ENCODE measurements around the gene POU2F2.

Gene POU2F2

DNA sequence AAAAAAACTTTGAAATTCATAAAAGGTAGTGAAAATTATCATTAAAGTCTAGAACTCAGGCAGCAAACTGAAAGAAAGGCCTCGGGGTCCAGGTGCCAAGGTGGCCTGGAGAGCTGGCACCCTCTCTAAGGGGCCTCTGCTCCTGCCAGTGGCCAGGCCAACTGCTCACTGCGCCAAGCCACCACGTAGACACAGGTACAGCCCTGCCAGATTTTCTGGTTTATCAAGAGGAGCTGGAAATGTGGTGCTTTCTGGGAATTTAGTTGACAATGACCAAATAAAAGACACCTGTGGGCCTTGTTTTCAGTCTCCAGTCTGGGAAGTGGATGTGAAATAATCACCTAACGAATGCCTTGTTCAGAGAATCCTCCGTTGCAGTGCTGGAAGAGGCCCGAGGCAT lies 33.5 kb downstream of the POU2F2 start:
- DNase-seq: no peak

DNA sequence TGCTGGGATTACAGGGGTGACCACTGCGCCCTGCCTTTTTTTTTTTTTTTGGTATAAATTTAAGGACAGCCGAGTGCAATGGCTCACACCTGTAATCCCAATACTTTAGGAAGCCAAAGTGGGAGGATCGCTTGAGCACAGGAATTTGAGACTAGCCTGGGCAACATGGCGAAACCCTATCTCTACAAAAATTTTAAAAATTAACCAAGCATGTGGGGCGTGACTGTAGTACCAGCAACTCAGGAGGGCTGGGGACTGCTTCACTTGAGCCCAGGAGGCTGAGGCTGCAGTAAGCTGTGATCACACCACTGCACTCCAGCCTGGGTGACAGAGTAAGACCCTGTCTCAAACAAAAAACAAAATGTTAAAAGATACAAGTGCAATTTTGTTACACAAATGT lies 34.8 kb downstream of the POU2F2 start:
- no peak for DNase-seq

DNA sequence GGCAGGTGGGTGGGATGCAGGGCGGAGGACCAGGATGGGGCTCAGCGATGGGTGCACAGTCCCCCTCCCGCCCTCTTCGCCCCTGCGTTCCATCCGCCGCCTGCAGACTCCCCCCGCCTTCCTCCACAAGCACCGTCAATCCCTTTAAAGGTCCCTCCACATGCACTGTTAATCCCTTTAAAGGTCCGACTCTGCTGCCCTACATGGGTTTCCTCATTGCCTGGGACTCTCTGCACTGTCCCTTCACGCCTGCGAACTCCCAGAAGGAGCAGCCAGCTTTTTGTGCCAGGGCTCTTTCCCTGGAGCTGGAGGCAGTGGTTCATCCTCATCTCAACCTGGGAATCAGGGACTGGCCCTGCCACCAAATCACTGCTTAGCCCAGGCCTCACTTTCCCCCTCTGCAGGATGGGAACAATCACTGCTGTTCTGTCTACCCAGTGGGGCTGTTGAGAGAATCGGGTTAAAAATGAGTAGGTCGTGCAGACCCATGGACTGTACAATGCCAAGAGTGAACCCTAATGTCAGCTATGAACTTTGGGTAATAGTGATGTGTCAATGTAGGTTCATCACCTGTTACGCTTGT lies 35.9 kb downstream of the POU2F2 start:
- DNase-seq: no peak

DNA sequence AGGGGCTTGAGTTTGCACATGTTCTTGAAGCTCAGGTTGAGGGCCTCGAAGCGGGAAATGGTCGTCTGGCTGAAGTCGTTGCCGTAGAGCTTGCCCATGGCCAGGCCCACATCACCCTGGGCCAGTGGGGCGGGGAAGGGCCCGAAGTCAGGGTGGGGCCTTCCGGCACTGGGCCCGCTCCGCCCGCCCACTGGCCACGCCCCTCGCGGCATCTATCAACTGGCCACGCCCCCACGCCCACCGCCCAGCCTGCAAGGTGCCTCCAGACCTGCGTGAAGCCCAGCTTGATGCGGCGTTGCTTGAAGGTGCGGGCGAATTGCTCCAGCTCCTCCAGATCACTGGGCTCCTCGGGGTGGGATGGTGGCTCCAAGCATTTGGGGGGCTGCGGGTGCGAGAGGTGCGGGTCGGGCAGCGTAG lies 36.4 kb downstream of the POU2F2 start:
- no peak for DNase-seq

DNA sequence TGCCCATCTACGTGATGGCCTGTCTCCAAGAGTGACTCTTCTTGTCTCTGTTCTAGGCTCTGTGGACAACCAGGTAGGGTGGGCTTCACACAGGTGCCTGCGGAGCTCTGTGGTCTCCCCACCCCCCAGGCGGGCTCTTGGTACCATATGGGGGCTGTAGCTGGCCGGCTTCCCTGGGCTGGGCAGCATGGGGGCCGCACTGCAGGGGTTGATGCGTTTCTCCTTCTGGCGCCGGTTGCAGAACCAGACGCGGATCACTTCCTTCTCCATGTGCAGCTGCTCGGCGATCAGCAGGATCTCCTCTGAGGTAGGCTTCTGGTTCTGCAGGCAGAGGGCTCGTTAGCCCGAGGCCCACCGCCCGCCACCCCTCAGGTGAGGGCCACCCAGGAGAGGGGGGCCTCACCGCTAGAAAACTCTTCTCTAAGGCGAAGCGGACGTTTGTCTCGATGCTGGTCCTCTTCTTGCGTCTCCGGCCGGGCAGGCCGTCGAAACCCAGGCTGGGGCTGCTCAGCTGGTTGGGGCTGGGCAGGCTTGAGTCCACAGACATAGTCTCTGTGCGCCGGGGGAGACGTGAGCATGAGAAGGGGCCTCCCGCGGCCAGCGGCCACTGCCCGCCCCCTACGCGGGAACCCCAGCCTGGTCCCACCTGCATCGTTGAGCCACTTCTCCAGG lies 37.0 kb downstream of the POU2F2 start:
- DNase-seq: no peak

DNA sequence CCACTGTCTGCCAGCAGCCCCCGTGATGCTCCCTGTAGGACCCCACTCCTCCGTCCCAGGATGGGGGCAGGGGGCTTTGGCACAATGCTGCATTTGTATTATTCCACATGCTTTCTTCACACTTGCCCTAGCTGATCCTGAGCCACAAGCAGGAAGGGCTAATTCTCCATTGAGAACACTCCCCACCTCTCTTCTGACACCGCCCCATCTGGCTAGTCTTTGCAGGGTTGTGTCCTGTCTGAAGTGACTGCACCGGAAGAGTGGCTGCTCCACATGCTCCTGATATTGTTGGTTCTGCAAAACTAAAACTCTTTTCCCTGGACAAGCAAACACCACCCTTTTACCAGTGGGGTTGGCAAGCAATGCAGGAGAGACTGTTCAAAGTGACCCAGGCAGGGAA lies 38.3 kb downstream of the POU2F2 start:
- DNase-seq: no peak

DNA sequence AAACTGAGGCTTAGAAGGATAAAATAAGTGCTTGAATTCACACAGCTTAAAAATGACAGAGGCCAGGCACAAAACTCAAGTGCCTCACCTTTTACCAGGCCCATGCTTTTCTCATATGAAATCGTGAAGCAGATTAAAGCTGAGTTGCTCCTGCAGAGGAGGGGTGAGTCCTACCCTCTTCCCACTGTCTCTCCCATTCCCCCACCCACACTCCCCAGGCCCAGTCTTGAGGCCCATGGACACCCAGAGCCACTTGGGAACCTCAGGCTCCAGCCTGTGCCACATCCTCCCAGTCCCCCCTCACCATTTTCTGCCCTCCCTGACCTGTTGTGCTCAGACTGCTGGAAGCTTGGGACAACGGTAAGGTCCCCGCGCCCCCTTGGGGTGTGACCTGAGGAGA lies 38.7 kb downstream of the POU2F2 start:
- no peak for DNase-seq

DNA sequence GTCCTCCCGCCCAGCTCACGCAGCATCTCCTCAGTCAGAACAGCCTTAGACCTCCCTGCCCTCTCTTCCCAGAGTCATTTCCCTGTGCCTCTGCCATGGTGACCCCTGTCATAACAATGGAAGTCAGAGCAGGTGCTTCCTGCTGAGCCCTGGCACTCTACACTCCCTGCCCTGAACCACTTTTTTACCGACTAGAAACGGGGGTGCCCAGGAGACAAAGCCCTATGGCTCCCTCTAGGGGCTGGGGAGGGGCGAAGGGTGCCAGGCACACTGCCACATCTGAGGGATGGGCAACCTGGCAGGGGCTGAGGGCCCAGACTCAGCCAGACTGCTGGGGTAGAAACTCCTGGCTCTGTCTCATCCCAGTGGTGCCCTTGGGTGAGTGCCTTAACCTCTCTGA lies 39.9 kb downstream of the POU2F2 start:
- DNase-seq: peak in 1 of 2 donors; percentile 91

DNA sequence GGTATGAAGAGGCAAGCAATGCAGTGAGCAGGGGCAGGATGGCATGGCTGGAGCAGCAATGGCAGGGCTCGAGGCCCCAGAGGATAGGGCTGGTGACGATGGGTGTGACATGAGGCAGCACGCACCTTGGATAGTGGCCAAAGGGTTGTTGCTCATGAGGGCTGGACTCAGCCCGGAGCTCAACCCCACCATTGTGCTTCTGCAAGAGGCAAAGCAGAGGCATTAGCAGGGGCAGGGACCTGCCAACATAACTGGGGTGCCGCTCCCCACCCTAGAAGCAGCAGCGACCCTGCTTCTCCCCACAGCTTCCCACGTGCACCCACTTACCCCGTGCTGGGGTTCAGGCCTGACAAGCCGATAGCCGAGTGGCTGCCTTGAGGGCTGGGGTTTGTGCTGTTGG lies 40.5 kb downstream of the POU2F2 start:
- DNase-seq: no peak

DNA sequence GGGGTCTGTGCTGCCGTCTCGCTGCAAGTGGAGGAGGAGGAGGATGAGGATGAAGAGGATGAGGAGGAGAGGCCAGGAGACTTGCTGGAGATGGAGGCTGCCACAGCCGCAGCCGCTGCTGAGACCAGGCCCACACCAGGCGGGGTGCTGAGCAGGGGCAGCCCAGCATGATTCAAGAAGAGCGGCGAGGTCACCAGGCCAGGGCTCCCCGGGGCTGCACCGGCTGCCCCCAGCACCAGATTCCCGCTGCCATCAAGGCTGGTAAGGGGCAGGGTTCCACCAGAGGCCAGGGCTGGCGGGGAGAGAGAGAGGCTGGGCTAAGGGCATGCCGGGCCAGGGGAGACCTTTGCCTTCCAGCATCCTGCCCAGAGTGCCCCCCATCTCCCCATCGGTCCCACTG lies 40.9 kb downstream of the POU2F2 start:
- no peak for DNase-seq

DNA sequence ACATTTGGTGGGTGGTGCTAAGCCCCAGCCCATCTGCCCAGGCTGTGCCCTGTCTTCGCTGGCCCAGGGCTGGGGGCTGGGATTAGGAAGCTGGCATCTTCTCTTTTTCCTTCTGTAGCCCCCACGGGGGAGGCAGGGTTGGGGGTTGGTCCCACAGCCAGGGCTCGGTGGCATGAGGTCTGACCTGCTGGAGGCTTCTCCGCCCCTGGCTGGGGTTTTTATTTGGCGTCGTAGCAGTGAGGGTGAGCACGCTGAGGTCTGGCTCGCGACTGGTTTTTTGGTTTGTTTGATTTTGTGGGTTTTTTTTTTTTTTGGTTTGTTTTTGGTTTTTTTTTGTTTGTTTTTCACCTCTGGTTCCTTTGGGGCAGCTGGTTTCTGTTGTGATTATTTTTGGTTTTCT lies 41.6 kb downstream of the POU2F2 start:
- DNase-seq: no peak

DNA sequence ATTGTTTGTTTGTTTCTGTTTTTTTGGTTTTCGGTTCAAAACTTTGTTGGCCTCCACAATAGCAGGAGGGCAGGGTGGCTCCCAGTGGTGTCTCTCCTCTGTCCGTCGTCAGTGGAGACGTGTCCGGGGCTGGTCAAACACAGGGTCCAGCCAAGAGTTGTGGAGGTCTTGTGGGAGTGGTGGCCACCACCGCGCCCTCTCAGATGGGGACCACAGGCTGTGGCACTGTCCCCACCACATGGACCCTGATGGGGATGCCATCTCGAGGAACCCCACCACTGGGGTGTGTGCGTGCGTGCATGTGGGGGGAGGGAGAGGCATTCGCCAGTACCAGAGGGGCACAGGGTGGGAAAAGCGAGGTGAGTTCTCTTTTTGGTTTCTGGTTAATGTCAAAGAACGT lies 42.5 kb downstream of the POU2F2 start:
- no peak for DNase-seq

DNA sequence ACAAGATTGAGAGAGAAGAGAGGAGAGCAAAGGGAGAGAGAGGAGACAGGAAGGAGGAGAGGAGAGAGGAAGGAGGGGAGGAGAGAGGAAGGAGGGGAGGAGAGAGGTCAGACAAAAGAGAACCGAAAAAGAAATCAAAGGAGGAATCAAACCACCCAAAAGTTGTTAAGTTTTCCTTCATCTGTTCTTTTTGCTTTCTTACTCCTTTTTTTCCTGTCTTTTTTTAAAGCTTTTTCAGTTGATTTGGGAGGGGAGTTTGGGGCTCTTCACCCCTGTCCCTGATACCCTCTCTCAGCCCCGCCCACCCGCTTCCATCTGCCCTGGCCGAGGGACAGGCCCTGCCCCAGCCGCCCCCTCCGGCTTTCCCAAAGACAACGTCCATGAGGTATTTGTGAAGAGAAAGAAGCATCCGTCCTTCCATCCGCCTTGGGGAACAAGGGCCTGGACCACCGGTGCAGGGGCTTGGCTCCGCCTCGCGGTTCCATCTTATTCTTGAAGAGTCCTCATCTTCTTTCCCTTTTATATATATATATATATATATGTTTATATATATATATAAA lies 43.0 kb downstream of the POU2F2 start:
- DNase-seq: no peak

DNA sequence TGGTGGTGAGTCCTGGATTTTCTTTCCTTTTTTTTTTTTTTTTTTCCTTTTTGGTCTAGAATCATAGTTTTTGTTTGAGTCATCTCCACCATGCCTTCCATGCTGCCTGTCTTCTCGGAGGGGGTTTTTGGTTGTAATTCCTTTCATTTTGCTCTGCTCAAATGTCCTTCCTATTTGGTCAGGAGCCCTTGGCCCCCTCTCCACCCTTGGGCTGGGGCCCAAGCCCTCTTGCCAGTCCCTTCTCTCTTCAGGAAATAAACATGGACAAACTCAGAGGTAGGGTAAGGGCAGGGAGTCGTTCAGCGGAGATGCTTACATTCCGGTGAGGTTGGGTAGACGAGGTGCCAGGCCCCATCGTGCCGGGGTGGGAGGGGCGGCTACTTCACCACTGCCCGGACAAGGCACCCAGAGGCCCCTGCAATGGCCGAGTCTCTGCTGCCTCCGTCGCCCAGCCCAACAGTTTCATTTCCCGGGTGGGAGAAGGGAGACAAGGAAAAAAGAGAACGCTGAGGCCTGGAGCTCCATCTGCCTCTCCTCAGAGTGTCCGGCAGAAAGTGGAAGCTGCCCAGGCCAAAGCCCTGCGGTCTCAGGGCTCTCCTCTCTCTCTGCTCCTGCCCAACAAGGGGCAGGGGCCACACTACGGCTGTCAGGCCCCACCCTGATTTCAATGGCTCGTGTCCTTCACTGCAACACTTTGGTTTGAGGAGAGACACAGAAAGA lies 43.6 kb downstream of the POU2F2 start:
- no peak for DNase-seq

DNA sequence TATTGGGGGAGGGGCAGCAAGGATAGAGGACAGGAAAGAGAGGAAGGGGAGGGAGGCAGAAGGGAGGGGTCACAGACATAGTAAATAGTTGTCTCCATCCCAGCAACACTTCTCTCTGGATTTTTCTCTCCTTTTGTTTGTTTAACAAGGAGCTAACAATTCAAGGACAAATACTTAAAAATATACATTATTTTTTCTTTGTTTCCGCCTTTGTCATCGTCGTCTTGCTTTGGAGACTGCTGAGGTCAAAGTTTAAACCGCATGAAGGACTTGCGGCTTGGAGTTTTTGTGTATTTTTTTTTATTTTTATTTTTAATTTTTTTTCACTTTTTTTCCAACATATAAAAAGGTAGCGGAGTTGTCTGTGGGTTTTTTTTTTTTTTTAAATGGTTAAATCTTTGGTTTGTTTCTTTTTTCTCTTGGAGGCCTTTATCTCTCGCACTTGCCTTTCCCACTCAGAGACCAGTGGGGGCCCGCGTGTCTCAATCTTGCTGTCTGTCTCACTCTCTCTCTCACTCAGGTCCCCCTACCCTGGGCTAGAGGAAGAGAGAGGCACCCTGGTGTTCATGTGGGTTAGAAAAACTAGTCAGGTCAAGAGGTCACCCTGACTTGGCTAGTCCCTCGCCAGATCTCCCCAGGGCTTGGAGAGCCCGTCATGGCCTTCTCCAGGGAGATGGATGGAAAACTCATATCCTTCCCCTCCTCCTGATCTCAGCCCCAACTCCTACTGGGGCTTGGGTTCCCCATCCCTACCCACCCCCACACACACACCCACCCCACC lies 45.3 kb downstream of the POU2F2 start:
- DNase-seq: no peak

DNA sequence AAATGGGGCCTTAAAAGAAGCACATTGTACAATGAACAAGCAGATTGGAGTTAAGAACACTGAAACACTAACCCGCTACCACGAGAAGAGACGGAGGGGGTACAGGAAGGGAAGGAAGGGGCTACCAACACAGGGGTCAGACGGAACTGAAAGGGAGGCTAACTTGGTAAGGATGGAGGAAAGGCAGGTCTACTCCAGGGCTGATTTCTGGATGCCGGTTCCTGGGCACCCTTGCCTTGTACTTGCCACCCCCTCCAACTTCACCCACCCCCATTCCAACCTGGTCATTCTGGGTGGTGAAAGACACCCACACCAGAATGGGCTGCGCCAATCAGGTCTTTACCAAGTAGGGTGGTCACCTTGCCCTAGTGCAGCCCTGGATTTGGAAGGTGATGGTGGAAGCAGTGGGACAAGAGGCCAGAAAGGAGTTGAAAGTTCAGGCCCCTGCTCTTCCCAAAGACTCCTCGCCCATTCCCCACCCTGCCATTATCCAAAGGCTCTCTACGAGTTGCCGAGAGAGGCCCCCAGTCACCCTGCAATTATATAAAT lies 46.0 kb downstream of the POU2F2 start:
- DNase-seq: no peak

DNA sequence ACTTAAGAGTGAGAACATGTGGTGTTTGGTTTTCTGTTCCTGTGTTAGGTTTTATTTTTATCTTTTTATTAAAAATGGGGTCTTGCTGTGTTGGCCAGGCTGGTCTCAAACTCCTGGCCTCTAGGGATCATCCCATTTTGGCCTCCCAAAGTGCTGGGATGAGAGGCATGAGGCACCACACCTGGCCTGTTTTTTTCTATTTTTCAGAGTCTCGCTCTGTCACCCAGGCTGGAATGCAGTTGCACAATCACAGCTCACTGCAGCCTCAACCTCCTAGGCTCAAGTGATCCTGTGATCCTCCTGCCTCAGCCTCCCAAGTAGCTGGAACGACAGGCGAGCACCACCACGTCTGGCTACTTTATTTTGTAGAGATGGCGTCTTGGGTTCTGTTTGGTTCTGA lies 48.7 kb downstream of the POU2F2 start:
- no peak for DNase-seq

DNA sequence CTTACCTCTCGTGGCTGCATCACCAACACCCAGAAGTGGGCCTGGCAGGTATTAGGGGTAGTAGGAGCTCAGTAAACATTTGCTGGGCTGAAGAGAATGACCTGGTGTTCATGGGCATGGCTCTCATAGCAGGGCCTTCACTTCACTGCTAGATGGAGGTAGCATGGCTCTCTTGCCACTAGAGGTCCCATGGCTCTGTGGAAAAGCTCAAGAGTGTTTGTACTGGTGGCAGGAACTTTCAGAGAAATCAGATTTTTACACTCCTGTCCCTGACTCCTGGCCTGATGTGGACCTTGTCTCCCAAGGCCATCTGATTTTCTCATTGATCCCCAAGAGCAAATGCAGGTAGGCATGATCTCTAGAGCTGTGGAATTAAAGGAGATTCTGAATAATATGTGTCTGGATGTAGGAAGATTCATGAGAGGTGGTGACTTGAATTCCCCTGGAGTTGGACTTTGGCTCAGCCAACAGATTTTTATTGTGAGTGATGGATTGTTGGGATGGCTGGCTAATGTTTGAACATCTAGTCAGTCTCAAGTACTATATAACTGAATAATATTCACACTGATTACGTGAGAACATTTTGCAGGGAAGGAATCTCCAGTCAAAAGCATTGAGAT lies 50.6 kb downstream of the POU2F2 start:
- no peak for DNase-seq

DNA sequence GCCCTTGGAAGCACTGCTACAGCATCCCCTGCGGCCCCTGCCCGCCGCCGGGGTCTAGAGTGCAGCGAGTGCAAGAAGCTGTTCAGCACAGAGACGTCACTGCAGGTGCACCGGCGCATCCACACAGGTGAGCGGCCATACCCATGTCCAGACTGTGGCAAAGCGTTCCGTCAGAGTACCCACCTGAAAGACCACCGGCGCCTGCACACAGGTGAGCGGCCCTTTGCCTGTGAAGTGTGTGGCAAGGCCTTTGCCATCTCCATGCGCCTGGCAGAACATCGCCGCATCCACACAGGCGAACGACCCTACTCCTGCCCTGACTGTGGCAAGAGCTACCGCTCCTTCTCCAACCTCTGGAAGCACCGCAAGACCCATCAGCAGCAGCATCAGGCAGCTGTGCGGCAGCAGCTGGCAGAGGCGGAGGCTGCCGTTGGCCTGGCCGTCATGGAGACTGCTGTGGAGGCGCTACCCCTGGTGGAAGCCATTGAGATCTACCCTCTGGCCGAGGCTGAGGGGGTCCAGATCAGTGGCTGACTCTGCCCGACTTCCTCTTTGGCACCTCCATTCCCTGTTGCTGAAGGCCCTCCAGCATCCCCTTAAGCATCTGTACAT lies 51.4 kb downstream of the POU2F2 start:
- no peak for DNase-seq

DNA sequence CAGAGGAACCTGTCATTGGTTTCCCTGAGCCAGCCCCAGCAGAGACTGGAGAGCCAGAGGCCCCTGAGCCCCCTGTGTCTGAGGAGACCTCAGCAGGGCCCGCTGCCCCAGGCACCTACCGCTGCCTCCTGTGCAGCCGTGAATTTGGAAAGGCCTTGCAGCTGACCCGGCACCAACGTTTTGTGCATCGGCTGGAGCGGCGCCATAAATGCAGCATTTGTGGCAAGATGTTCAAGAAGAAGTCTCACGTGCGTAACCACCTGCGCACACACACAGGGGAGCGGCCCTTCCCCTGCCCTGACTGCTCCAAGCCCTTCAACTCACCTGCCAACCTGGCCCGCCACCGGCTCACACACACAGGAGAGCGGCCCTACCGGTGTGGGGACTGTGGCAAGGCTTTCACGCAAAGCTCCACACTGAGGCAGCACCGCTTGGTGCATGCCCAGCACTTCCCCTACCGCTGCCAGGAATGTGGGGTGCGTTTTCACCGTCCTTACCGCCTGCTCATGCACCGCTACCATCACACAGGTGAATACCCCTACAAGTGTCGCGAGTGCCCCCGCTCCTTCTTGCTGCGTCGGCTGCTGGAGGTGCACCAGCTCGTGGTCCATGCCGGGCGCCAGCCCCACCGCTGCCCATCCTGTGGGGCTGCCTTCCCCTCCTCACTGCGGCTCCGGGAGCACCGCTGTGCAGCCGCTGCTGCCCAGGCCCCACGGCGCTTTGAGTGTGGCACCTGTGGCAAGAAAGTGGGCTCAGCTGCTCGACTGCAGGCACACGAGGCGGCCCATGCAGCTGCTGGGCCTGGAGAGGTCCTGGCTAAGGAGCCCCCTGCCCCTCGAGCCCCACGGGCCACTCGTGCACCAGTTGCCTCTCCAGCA lies 52.1 kb downstream of the POU2F2 start:
- no peak for DNase-seq

DNA sequence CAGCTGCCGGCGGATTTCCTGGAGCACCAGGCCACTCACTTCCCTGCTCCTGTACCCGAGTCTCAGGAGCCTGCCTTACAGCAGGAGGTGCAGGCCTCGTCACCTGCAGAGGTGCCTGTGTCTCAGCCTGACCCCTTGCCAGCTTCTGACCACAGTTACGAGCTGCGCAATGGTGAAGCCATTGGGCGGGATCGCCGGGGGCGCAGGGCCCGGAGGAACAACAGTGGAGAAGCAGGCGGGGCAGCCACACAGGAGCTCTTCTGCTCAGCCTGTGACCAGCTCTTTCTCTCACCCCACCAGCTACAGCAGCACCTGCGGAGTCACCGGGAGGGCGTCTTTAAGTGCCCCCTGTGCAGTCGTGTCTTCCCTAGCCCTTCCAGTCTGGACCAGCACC lies 53.0 kb downstream of the POU2F2 start:
- no peak for DNase-seq

Data from bone marrow (tissue), 2 donors.